ENCODE results near the gene BCL2.

- TF ChIP-seq CTCF (IDR thresholded peaks at IDR 0.05) (no peak), POLR2A (IDR thresholded peaks at IDR 0.05) (no peak)
Measured at GRCh38 chr18:63159590-63159989, 160.0 kb downstream of the BCL2 start.
